ENCODE data around the gene PACRG. TPM values are rescaled to one million over a fixed set of nuclear protein-coding genes. Genes with fewer than 3 reads are reported as not detected.

PACRG gene
- total RNA-seq, 2 experiments from 2014 or later = not detected

DNA sequence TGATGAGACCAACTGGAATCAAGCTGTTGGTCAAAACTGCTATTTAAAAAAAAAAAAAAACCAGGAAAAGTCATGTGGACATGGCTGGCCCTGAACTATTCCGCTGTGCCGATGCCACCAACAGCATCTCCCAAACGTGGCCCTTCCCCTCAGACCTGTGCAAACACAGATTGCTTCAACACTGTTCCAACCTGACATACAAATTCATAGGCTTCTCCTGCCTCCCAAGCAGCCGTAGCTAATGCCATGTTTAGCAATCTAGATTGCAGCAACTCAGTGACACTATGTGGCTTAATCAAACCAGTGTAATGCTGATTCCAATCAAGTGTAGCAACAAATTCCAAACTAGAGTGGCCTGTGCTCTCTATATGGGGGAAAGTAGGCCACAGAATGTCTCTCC, 16.4 kb upstream of the PACRG start:
- ChIA-PET CTCF (interaction anchor here (1.2 kb wide), 1 partner anchor 10 kb away, joined by 4 read pairs; no protein-coding TSS in a partner anchor), POLR2A (no interaction called here)
- no peaks in the 10 kb centered on the region for H3K36me3 Mint-ChIP-seq (ENCODE audit: low read depth)
- H3K4me3 Mint-ChIP-seq = no peak overlapping the region
- intact Hi-C loops (cut with DNase I, micrococcal nuclease) = no loop called here
- no peaks in the 10 kb centered on the region for H3K27me3 Mint-ChIP-seq
- DNase-seq (no peak), ATAC-seq (no peak)
- H3K27ac Mint-ChIP-seq = no peak overlapping the region
- peaks cover 2% of the 10 kb centered on the region for H3K4me1 Mint-ChIP-seq
- H3K9me3 Mint-ChIP-seq (ENCODE audit: low read depth) = no peaks in the 10 kb centered on the region

GRCh38 chr6:162712694-162713093, 15.1 kb upstream of the PACRG start:
- peaks cover 2% of the 10 kb centered on the region for H3K9me3 Mint-ChIP-seq (ENCODE audit: low read depth)

GRCh38 chr6:162713974-162714780, 13.6 kb upstream of the PACRG start:
- ATAC-seq = no peak
- no peak overlapping the region for H3K27ac Mint-ChIP-seq
- no peaks in the 10 kb centered on the region for H3K27me3 Mint-ChIP-seq
- DNase-seq = no peak
- no peaks in the 10 kb centered on the region for H3K4me1 Mint-ChIP-seq
- CTCF ChIA-PET = no interaction called here
- H3K9me3 Mint-ChIP-seq (ENCODE audit: low read depth) = peaks cover 3% of the 10 kb centered on the region
- no peaks in the 10 kb centered on the region for H3K36me3 Mint-ChIP-seq (ENCODE audit: low read depth)
- POLR2A ChIA-PET = no interaction called here
- intact Hi-C loops (cut with DNase I, micrococcal nuclease) = no loop called here
- H3K4me3 Mint-ChIP-seq = no peak overlapping the region

More at GRCh38 chr6:162712694-162713093, 15.1 kb upstream of the PACRG start:
- H3K4me3 Mint-ChIP-seq = no peak overlapping the region
- no peaks in the 10 kb centered on the region for H3K36me3 Mint-ChIP-seq (ENCODE audit: low read depth)
- intact Hi-C loops (cut with DNase I, micrococcal nuclease) = no loop called here
- H3K4me1 Mint-ChIP-seq = no peaks in the 10 kb centered on the region
- ChIA-PET CTCF (no interaction called here), POLR2A (no interaction called here)
- no peak overlapping the region for H3K27ac Mint-ChIP-seq
- DNase-seq (no peak), ATAC-seq (no peak)
- no peaks in the 10 kb centered on the region for H3K27me3 Mint-ChIP-seq

GRCh38 chr6:162715601-162716000, 12.2 kb upstream of the PACRG start:
- intact Hi-C loops (cut with DNase I, micrococcal nuclease) = no loop called here
- DNase-seq (no peak), ATAC-seq (no peak)
- CTCF ChIA-PET = no interaction called here
- no peak overlapping the region for H3K27ac Mint-ChIP-seq
- H3K36me3 Mint-ChIP-seq (ENCODE audit: low read depth) = no peaks in the 10 kb centered on the region
- POLR2A ChIA-PET = no interaction called here
- no peaks in the 10 kb centered on the region for H3K27me3 Mint-ChIP-seq
- H3K4me1 Mint-ChIP-seq = no peaks in the 10 kb centered on the region
- no peak overlapping the region for H3K4me3 Mint-ChIP-seq
- peaks cover 3% of the 10 kb centered on the region for H3K9me3 Mint-ChIP-seq (ENCODE audit: low read depth)

DNA sequence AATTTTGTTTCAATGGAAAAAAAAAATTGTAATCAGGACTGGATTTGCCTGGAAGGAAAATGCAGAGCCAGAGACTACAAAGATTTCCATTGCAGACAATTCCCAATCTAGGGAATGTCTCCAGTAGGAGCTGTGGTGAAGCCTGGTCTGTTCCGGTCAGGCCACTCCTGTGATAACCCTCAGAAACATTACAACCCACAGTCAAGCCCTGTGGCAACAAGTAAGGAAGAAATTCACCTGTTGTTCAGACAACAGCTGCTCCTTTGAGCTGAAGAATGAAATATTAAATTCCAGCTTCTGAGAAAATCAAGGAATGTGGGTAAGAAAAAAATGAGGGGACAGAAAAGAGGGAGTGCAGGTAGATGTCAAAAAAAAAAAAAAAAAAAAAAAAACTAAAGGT, 8.2 kb upstream of the PACRG start:
- Mint-ChIP-seq H3K4me3 (no peak overlapping the region), H3K27ac (no peak overlapping the region), H3K36me3 (ENCODE audit: low read depth) (no peaks in the 10 kb centered on the region), H3K27me3 (no peaks in the 10 kb centered on the region), H3K9me3 (ENCODE audit: low read depth) (peaks cover 3% of the 10 kb centered on the region), H3K4me1 (no peaks in the 10 kb centered on the region)
- CTCF ChIA-PET = no interaction called here
- ATAC-seq (no peak), DNase-seq (no peak)
- intact Hi-C loops (cut with DNase I, micrococcal nuclease) = no loop called here
- POLR2A ChIA-PET = no interaction called here

GRCh38 chr6:162721404-162721687, 6.4 kb upstream of the PACRG start:
- Mint-ChIP-seq H3K4me3 (no peak overlapping the region), H3K27me3 (no peaks in the 10 kb centered on the region), H3K27ac (no peak overlapping the region), H3K4me1 (peaks cover 2% of the 10 kb centered on the region), H3K36me3 (ENCODE audit: low read depth) (no peaks in the 10 kb centered on the region), H3K9me3 (ENCODE audit: low read depth) (peaks cover 3% of the 10 kb centered on the region)
- ChIA-PET CTCF (no interaction called here), POLR2A (no interaction called here)
- intact Hi-C loops (cut with DNase I, micrococcal nuclease) = no loop called here
- DNase-seq = no peak
- ATAC-seq = no peak

DNA sequence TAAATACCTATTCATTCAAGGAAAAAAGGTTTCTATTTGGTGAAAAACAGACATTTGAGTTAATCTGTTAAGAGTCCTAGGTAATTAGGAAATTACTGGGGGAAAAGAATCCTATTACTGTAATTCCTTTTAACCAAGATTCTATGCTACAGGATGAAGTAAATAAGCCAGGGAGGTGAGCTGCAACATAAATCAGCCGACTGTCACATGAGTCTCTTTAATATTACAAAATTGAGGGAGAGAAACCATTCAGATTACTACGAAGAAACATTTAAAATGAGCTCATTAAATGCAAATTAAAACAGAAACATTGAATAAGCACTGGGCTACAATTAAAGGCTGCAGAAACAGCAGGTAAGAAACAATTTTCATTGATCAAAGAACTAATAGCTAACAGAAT, 5.5 kb upstream of the PACRG start:
- Mint-ChIP-seq H3K27ac (no peak overlapping the region), H3K36me3 (ENCODE audit: low read depth) (no peaks in the 10 kb centered on the region), H3K9me3 (ENCODE audit: low read depth) (peaks cover 1% of the 10 kb centered on the region), H3K4me3 (no peak overlapping the region), H3K4me1 (peaks cover 8% of the 10 kb centered on the region), H3K27me3 (no peaks in the 10 kb centered on the region)
- intact Hi-C loops (cut with DNase I, micrococcal nuclease) = no loop called here
- ChIA-PET CTCF (no interaction called here), POLR2A (no interaction called here)
- ATAC-seq (no peak), DNase-seq (no peak)

DNA sequence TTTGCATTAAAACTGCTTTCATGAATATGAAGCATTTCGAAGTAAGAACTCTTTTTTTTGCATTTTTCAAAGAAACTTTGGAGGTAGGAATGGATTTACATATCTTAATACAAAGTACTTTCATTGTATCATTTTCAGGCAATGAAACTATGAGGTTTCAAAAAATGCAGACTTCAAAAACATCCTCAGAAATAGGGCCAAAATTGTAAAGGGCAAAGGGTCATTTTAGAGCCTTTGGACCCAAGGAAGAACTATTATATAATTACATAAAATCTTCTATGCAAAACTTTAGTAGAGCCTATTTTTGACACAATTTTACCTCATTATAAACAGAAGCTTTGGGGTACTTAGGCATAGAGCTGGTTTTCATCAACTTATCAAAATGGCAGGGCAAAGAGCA, 5.1 kb upstream of the PACRG start:
- no peak overlapping the region for H3K4me3 Mint-ChIP-seq
- CTCF ChIA-PET = interaction anchor here (0.6 kb wide), 1 partner anchor 682 kb away, joined by 3 read pairs; no protein-coding TSS in a partner anchor
- H3K27me3 Mint-ChIP-seq = no peaks in the 10 kb centered on the region
- peaks cover 1% of the 10 kb centered on the region for H3K9me3 Mint-ChIP-seq (ENCODE audit: low read depth)
- intact Hi-C loops (cut with DNase I, micrococcal nuclease) = no loop called here
- ATAC-seq = no peak
- peaks cover 8% of the 10 kb centered on the region for H3K4me1 Mint-ChIP-seq
- no peaks in the 10 kb centered on the region for H3K36me3 Mint-ChIP-seq (ENCODE audit: low read depth)
- no peak for DNase-seq
- no peak overlapping the region for H3K27ac Mint-ChIP-seq
- POLR2A ChIA-PET = no interaction called here

DNA sequence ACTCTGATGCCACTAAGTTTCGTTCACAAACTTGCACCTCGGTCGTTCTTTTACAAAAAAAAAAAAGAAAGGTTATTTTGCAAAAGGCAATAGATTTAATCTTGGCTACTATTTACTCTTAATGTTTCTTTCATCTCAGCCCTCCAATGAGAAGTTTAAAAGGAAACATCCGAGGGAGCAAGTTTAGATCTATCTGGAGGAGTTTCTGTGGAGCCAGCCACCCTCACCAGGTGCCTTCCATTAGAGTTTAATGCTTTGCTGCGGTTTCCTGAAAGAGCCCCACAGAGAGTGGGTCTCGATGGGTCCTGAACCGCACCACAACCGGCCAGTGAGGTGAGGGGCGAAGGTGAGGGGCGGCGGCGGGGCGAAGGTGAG, 840 bp upstream of the PACRG start:
- H3K36me3 Mint-ChIP-seq (ENCODE audit: low read depth) = peaks cover 1% of the 10 kb centered on the region
- CTCF ChIA-PET = interaction anchor here (0.7 to 1.2 kb wide), 2 partner anchors 9 to 812 kb away, joined by 4 to 5 read pairs; no protein-coding TSS in a partner anchor
- H3K27me3 Mint-ChIP-seq = no peaks in the 10 kb centered on the region
- ATAC-seq (peak; percentile 4), DNase-seq (no peak)
- H3K4me3 Mint-ChIP-seq = peak overlapping the region; percentile 77
- H3K9me3 Mint-ChIP-seq (ENCODE audit: low read depth) = no peaks in the 10 kb centered on the region
- POLR2A ChIA-PET = no interaction called here
- intact Hi-C loops (cut with DNase I, micrococcal nuclease) = loop anchor here (1.0 to 5.0 kb wide), 4 partner anchors 685 to 1736 kb away; partner anchors contain the start of genes AGPAT4 (in 1 of the 2), MAP3K4 (in 1 of the 2) and QKI (in 1 of the 2)
- peak overlapping the region; percentile 84 for H3K27ac Mint-ChIP-seq
- peaks cover 11% of the 10 kb centered on the region for H3K4me1 Mint-ChIP-seq

GRCh38 chr6:162728197-162728596, 423 bp downstream of the PACRG start:
- peak; percentile 6 for DNase-seq
- H3K9me3 Mint-ChIP-seq (ENCODE audit: low read depth) = no peaks in the 10 kb centered on the region
- ChIA-PET POLR2A (no interaction called here), CTCF (no interaction called here)
- H3K36me3 Mint-ChIP-seq (ENCODE audit: low read depth) = peaks cover 1% of the 10 kb centered on the region
- ATAC-seq = no peak
- peak overlapping the region; percentile 77 for H3K4me3 Mint-ChIP-seq
- intact Hi-C loops (cut with DNase I, micrococcal nuclease) = loop anchor here (5.0 kb wide), 2 partner anchors 684 to 734 kb away; partner anchors contain the start of gene QKI (in 1 of the 2)
- H3K4me1 Mint-ChIP-seq = peaks cover 11% of the 10 kb centered on the region
- H3K27ac Mint-ChIP-seq = peak overlapping the region; percentile 55
- no peaks in the 10 kb centered on the region for H3K27me3 Mint-ChIP-seq

- ChIA-PET POLR2A (no interaction called here), CTCF (no interaction called here)
- ATAC-seq (no peak), DNase-seq (no peak)
- Mint-ChIP-seq H3K27me3 (no peaks in the 10 kb centered on the region), H3K4me1 (peaks cover 15% of the 10 kb centered on the region), H3K36me3 (ENCODE audit: low read depth) (peaks cover 1% of the 10 kb centered on the region), H3K9me3 (ENCODE audit: low read depth) (peaks cover 2% of the 10 kb centered on the region), H3K4me3 (no peak overlapping the region), H3K27ac (peak overlapping the region; percentile 25)
- intact Hi-C loops (cut with DNase I, micrococcal nuclease) = loop anchor here (5.0 kb wide), 2 partner anchors 684 to 734 kb away; partner anchors contain the start of gene QKI (in 1 of the 2)
Measured at GRCh38 chr6:162728706-162729105, 932 bp downstream of the PACRG start.

- no peak for ATAC-seq
- Mint-ChIP-seq H3K4me3 (no peak overlapping the region), H3K4me1 (peaks cover 17% of the 10 kb centered on the region), H3K27me3 (no peaks in the 10 kb centered on the region), H3K9me3 (ENCODE audit: low read depth) (peaks cover 4% of the 10 kb centered on the region), H3K27ac (no peak overlapping the region), H3K36me3 (ENCODE audit: low read depth) (peaks cover 1% of the 10 kb centered on the region)
- intact Hi-C loops (cut with DNase I, micrococcal nuclease) = no loop called here
- no peak for DNase-seq
- CTCF ChIA-PET = no interaction called here
- POLR2A ChIA-PET = no interaction called here
Measured at GRCh38 chr6:162730502-162730901, 2.7 kb downstream of the PACRG start.
